Spleen (tissue), 11 donors: ENCODE measurements around the gene OST4. TPM values are rescaled to one million over a fixed set of nuclear protein-coding genes. Genes with fewer than 3 reads are reported as not detected.

ENCODE experiments used
- DNase-seq: peaks from one replicate; pipeline ENCODE4 v3.0.0-alpha.2; 2020
- H3K27ac ChIP-seq, 8 donors: fragments of 200-600 bp; sonication (generic) in 7 of 8; 1 replicate in 4 of 8; 2 replicates in 4 of 8; pipeline versions ENCODE4 v1.5.0 to v1.8.0; 2016 to 2021; ENCODE audit warnings: inconsistent platforms in 4 of 8, mild to moderate bottlenecking in 4 of 8, moderate library complexity in 1 of 8
- H3K27me3 ChIP-seq, 7 donors: fragments of 200-600 bp; sonication (generic) in 6 of 7; replicated peaks in 1 of 7; 1 replicate in 4 of 7; 2 replicates in 3 of 7; pipeline versions ENCODE4 v1.5.0 to v1.8.0; 2016 to 2021; ENCODE audit warnings: inconsistent platforms in 3 of 7, mild to moderate bottlenecking in 1 of 7
- H3K36me3 ChIP-seq, 6 donors: fragments of 200-600 bp; sonication (generic) in 5 of 6; 1 replicate in 4 of 6; 2 replicates in 2 of 6; pipeline versions ENCODE4 v1.5.0 to v1.8.0; 2016 to 2021; ENCODE audit warnings: inconsistent platforms in 2 of 6
- H3K4me1 ChIP-seq, 6 donors: fragments of 200-600 bp; sonication (generic) in 5 of 6; 1 replicate in 3 of 6; 2 replicates in 3 of 6; pipeline versions ENCODE4 v1.5.0 to v1.8.0; 2016 to 2021; ENCODE audit warnings: inconsistent platforms in 3 of 6
- H3K4me3 ChIP-seq, 8 donors: fragments of 200-600 bp; sonication (generic) in 7 of 8; 1 replicate in 4 of 8; 2 replicates in 4 of 8; pipeline versions ENCODE4 v1.5.0 to v1.8.0; 2016 to 2021; ENCODE audit warnings: inconsistent platforms in 4 of 8, mild to moderate bottlenecking in 4 of 8, moderate library complexity in 2 of 8
- H3K9me3 ChIP-seq, 8 donors: fragments of 200-600 bp; sonication (generic) in 7 of 8; 1 replicate in 4 of 8; 2 replicates in 4 of 8; pipeline versions ENCODE4 v1.5.0 to v1.8.0; 2016 to 2021; ENCODE audit warnings: inconsistent platforms in 4 of 8
- POLR2A ChIP-seq, 3 donors: fragments of 450-650 bp; IDR thresholded peaks; one replicate each; pipeline ENCODE4 v1.5.1; 2017; ENCODE audit warnings: antibody characterized with exemption in 3 of 3, mild to moderate bottlenecking in 1 of 3
- POLR2AphosphoS5 ChIP-seq, 3 donors: sonication (generic); formaldehyde crosslinking; IDR thresholded peaks; one replicate each; pipeline ENCODE4 v1.5.1; 2017; ENCODE audit warnings: antibody characterized with exemption in 3 of 3
- WGBS, 5 donors: extraction: QIAGEN DNeasy Blood & Tissue Kit in 3 of 5; methylation state at CpG; one replicate each; pipeline versions ENCODE4 v1.1.5 to v1.1.7; 2013 to 2018; 5-methylcytosine and 5-hydroxymethylcytosine counted together
- intact Hi-C: fragments of 100-400 bp; cut with DNase I; formaldehyde crosslinking; loops from one replicate; pipeline ENCODE4 v1.15.0; 2023; ENCODE audit warnings: low total_unique reads
- polyA plus RNA-seq, 3 donors: library from polyadenylated mRNA; stranded (reverse); fragments of 200-250 nt; gene quantifications; one replicate each; pipeline ENCODE4 v1.2.1, GENCODE V29; 2013
- total RNA-seq, 7 donors: library from RNA; depleted of rRNA in 3 of 7; stranded (reverse); fragments of >200 nt in 3 of 7; fragmentation: NEBNext Ultra II Directional in 4 of 7; extraction: Animal tissue kit (Norgen Biotek cat#: 25700) in 4 of 7; gene quantifications; one replicate each; pipeline versions ENCODE4 v1.1.0 to v1.2.1, GENCODE V29; 2016 to 2021
- TF ChIP-seq, protein P1 (sequence below), 11 experiments: fragments of 200-600 bp in 7 of 11; fragments of 450-650 bp in 4 of 11; sonication (generic) in 4 of 11; IDR thresholded peaks in 8 of 11; conservative IDR thresholded peaks in 3 of 11; 1 replicate in 7 of 11; 2 replicates in 4 of 11; pipeline versions ENCODE4 v1.4.0 to v1.8.0; 2016 to 2021; ENCODE audit warnings: antibody characterized with exemption in 11 of 11, inconsistent platforms in 4 of 11, mild to moderate bottlenecking in 1 of 11
- donor health status: healthy with polysubstance abuse.
- donor health status: DM: no; HTN: no; CAD: no; lungs with moderate emphysema.
- donor health status: DM: no; HTN: no; CAD: no.
- donor health status: Bipolar disorder and iron deficiency.
- donor health status: healthy.
- donor health status: DM: no; HTN: no; CAD: no.
- donor health status: DM: yes; HTN: yes; CAD: no.

The OST4 gene
- total and polyA plus RNA-seq, 10 donors: 197 to 556 (median 264) TPM

DNA sequence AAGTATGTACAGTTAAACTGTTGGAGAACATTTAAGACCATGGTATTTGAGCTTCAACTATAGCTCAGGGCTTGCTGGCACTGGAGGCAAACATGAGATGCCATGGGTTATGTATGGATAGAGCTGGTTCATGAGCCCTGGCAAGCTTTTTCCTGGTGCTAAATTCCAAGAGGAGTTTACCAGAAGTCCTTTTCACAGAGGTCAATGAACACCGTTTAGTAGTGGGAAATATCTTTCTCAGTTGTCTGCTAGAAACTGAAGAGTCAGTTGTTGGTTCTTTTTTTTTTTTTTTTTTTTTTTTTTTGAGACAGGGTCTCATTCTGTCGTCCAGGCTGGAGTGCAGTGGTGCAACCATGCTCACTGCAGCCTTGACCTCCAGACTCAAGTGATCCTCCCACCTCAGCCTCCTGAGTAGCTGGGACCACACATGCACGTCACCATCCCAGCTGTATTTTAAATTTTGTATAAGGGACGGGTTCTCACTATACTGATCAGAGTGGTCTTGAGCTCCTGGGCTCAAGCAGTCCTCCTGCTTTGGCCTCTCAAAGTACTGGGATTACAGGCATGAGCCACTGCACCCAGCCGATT is 16.5 kb upstream of the OST4 start:
- H3K4me1 ChIP-seq: peaks cover 14 to 47% (median 31%) of the 10 kb centered on the region in 6 donors
- peak; percentile 35 for DNase-seq
- H3K27ac ChIP-seq: no peak overlapping the region
- intact Hi-C loops: no loop called here
- H3K36me3 ChIP-seq: peaks cover 0 to 16% (median 0%) of the 10 kb centered on the region in 6 donors
- no peaks in the 10 kb centered on the region for H3K27me3 ChIP-seq
- WGBS, 5 donors: 83 to 97% (median 84%) methylated on average over 5 of the region's 5 CpGs
- H3K9me3 ChIP-seq: no peaks in the 10 kb centered on the region
- no peak overlapping the region for H3K4me3 ChIP-seq
- TF ChIP-seq POLR2AphosphoS5 (IDR thresholded peaks at IDR 0.05) (no peak), POLR2A (IDR thresholded peaks at IDR 0.05) (no peak)
- TF ChIP-seq, protein P1, sequence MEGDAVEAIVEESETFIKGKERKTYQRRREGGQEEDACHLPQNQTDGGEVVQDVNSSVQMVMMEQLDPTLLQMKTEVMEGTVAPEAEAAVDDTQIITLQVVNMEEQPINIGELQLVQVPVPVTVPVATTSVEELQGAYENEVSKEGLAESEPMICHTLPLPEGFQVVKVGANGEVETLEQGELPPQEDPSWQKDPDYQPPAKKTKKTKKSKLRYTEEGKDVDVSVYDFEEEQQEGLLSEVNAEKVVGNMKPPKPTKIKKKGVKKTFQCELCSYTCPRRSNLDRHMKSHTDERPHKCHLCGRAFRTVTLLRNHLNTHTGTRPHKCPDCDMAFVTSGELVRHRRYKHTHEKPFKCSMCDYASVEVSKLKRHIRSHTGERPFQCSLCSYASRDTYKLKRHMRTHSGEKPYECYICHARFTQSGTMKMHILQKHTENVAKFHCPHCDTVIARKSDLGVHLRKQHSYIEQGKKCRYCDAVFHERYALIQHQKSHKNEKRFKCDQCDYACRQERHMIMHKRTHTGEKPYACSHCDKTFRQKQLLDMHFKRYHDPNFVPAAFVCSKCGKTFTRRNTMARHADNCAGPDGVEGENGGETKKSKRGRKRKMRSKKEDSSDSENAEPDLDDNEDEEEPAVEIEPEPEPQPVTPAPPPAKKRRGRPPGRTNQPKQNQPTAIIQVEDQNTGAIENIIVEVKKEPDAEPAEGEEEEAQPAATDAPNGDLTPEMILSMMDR (IDR thresholded peaks at IDR 0.05 in 8 of 11, conservative IDR thresholded peaks at IDR 0.05 in 3 of 11): no peak

DNA sequence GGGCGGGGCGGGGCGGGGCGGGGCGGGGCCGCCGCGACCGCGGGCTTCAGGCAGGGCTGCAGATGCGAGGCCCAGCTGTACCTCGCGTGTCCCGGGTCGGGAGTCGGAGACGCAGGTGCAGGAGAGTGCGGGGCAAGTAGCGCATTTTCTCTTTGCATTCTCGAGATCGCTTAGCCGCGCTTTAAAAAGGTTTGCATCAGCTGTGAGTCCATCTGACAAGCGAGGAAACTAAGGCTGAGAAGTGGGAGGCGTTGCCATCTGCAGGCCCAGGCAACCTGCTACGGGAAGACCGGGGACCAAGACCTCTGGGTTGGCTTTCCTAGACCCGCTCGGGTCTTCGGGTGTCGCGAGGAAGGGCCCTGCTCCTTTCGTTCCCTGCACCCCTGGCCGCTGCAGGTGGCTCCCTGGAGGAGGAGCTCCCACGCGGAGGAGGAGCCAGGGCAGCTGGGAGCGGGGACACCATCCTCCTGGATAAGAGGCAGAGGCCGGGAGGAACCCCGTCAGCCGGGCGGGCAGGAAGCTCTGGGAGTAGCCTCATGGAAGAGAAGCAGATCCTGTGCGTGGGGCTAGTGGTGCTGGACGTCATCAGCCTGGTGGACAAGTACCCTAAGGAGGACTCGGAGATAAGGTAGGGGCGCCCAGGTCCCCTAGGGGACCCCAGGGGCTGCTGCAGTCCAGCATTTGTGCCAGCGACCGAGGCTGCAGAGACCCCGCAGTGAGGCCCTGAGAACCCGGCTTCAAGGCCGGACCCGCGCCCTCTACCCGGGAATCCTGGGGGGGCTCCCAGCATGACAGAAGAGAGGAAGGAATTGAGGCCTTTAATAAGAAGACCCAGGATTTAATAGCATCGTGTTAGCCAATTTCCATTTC is 15.5 kb upstream of the OST4 start, which contains the start of gene KHK:
Gene KHK (plus strand): TSS at position 49 of the 870 bp plus-strand sequence. CDS start 488 bp downstream, at position 537.
- peaks cover 0 to 23% (median 0%) of the 10 kb centered on the region in 6 donors for H3K36me3 ChIP-seq
- peak within 1 kb of the TSS; percentile 75 to 95 (median 90) for H3K27ac ChIP-seq
- 10 to 19% (median 14%) methylated on average over 36 to 54 of the region's 54 CpGs for WGBS, 5 donors
- TF ChIP-seq, protein P1 (IDR thresholded peaks at IDR 0.05 in 8 of 11, conservative IDR thresholded peaks at IDR 0.05 in 3 of 11): peak in 6 of 11 experiments; percentile 3 to 57 (median 26)
- peak in 2 of 3 donors; percentile 1 to 8 for TF ChIP-seq POLR2AphosphoS5 (IDR thresholded peaks at IDR 0.05)
- TF ChIP-seq POLR2A (IDR thresholded peaks at IDR 0.05): no peak
- peak; percentile 92 for DNase-seq
- H3K4me1 ChIP-seq: peaks cover 16 to 56% (median 39%) of the 10 kb centered on the region in 6 donors
- no peaks in the 10 kb centered on the region for H3K9me3 ChIP-seq
- H3K4me3 ChIP-seq: peak within 1 kb of the TSS; percentile 47 to 91 (median 63)
- intact Hi-C loops: no loop called here
- H3K27me3 ChIP-seq: no peaks in the 10 kb centered on the region

DNA sequence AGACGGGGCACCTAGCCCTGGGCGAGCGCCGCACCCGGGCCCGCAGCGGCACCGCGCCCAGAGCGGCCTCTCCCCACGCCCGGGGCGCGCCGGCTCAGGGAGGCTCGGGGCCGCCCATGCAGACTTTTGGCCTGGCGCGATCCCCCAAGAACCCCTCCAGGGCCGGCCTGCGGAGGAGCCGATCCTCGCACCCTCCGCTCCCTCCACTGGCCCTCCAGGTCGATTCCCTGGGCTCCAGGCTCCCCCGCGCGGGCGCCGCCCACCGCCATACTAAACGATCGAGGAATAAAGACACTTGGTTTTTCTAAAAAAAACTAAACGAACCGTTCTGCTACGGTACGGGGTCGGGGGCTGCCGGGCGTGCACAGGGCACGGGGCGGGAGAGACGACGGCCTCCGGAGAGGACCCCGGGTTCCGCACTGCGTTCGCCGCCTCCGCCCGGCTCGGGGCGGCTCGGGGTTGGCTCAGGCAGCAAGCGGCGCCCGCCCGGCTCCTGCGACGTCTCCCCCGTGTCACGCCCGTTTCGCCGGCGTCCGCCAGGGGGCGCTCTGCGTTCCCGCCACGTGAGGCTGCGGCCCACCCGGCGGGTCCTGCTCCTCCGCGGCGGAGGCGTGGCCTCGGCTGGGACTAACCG is 14.8 kb upstream of the OST4 start:
- H3K4me1 ChIP-seq: peaks cover 23 to 64% (median 46%) of the 10 kb centered on the region in 6 donors
- intact Hi-C loops: no loop called here

More for the DNA sequence above, 14.8 kb upstream of the OST4 start:
- Histone ChIP-seq H3K36me3 (peaks cover 0 to 23% (median 0%) of the 10 kb centered on the region in 6 donors), H3K9me3 (no peaks in the 10 kb centered on the region), H3K4me3 (peak overlapping the region; percentile 47 to 91 (median 63)), H3K27ac (peak overlapping the region; percentile 75 to 95 (median 90)), H3K27me3 (no peaks in the 10 kb centered on the region)
- TF ChIP-seq POLR2A (IDR thresholded peaks at IDR 0.05) (peak in 2 of 3 donors; percentile 37 to 55), POLR2AphosphoS5 (IDR thresholded peaks at IDR 0.05) (peak; percentile 84 to 91 (median 91))
- TF ChIP-seq, protein P1 (IDR thresholded peaks at IDR 0.05 in 8 of 11, conservative IDR thresholded peaks at IDR 0.05 in 3 of 11): peak; percentile 84 to 99 (median 97)
- peak; percentile 100 for DNase-seq
- 0 to 1% (median 0%) methylated on average over 5 to 81 of the region's 81 CpGs for WGBS, 5 donors
